GM21723 (cell line): ENCODE measurements around the gene KIF3C.
"Not testable (repeated sequence)": the region's sequence is repeated elsewhere in the genome, so short reads cannot be mapped to it uniquely, and the experiment has no call there.

Experiments
- ATAC-seq: cut with Tn5 transposase; IDR thresholded peaks from one replicate; pipeline ENCODE4 v1.9.1; 2021; ENCODE audit warnings: mild to moderate bottlenecking, moderate library complexity; ENCODE audit not compliant: unreplicated experiment

The KIF3C gene

GRCh38 chr2:26000561-26001082 is 18.3 kb upstream of the KIF3C start:
- ATAC-seq: no peak

GRCh38 chr2:25999406-25999805 is 17.1 kb upstream of the KIF3C start:
- not testable (repeated sequence) for ATAC-seq

GRCh38 chr2:25998816-25999383 is 16.6 kb upstream of the KIF3C start:
- not testable (repeated sequence) for ATAC-seq

GRCh38 chr2:25996844-25997243 is 14.5 kb upstream of the KIF3C start:
- no peak for ATAC-seq

GRCh38 chr2:25994509-25994908 is 12.2 kb upstream of the KIF3C start:
- no peak for ATAC-seq

- no peak for ATAC-seq
Measured at GRCh38 chr2:25993049-25993448, 10.8 kb upstream of the KIF3C start.

GRCh38 chr2:25992556-25992955 is 10.3 kb upstream of the KIF3C start:
- no peak for ATAC-seq

GRCh38 chr2:25991965-25992364 is 9.7 kb upstream of the KIF3C start:
- ATAC-seq: no peak

GRCh38 chr2:25989154-25989553 is 6.9 kb upstream of the KIF3C start:
- ATAC-seq: no peak

GRCh38 chr2:25988134-25988533 is 5.8 kb upstream of the KIF3C start:
- ATAC-seq: no peak

- ATAC-seq: no peak
Measured at GRCh38 chr2:25983735-25984134, 1.4 kb upstream of the KIF3C start.

GRCh38 chr2:25982968-25983280 is 627 bp upstream of the KIF3C start:
- ATAC-seq: no peak

GRCh38 chr2:25981596-25982272 is 563 bp downstream of the KIF3C start:
- ATAC-seq: peak; percentile 35

GRCh38 chr2:25980951-25981350 is 1.3 kb downstream of the KIF3C start:
- no peak for ATAC-seq

GRCh38 chr2:25980076-25980887 is 2.0 kb downstream of the KIF3C start:
- no peak for ATAC-seq

GRCh38 chr2:25979001-25979400 is 3.3 kb downstream of the KIF3C start:
- no peak for ATAC-seq

- ATAC-seq: no peak
Measured at GRCh38 chr2:25977768-25978167, 4.5 kb downstream of the KIF3C start.

GRCh38 chr2:25976983-25977741 is 5.1 kb downstream of the KIF3C start:
- ATAC-seq: no peak

GRCh38 chr2:25972049-25972823 is 10.1 kb downstream of the KIF3C start:
- no peak for ATAC-seq

- no peak for ATAC-seq
Measured at GRCh38 chr2:25971596-25971995, 10.7 kb downstream of the KIF3C start.
